Breast epithelium (tissue), 4 donors: ENCODE data around the gene OTUD7B. TPM values are rescaled to one million over a fixed set of nuclear protein-coding genes. Genes with fewer than 3 reads are reported as not detected.

Experiments
- DNase-seq, 2 donors: peaks; one replicate each; pipeline ENCODE4 v3.0.0-alpha.2; 2019; ENCODE audit warnings: low spot score in 2 of 2
- H3K27ac ChIP-seq, 2 donors: fragments of 200-600 bp; sonication (generic) in 1 of 2; one replicate each; pipeline ENCODE4 v1.5.1; 2016 to 2019; ENCODE audit warnings: mild to moderate bottlenecking in 1 of 2
- H3K27me3 ChIP-seq, 2 donors: fragments of 200-600 bp; sonication (generic) in 1 of 2; one replicate each; pipeline versions ENCODE4 v1.5.1 to v1.6.0; 2017 to 2019; ENCODE audit warnings: control low read depth in 1 of 2, mild to moderate bottlenecking in 1 of 2
- H3K36me3 ChIP-seq: fragments of 200-600 bp; one replicate; pipeline ENCODE4 v1.5.1; 2019
- H3K4me1 ChIP-seq, 2 donors: fragments of 200-600 bp; sonication (generic); one replicate each; pipeline ENCODE4 v1.5.1; 2016 to 2019; ENCODE audit warnings: control low read depth in 1 of 2
- H3K4me3 ChIP-seq, 3 donors: fragments of 200-600 bp; sonication (generic); 1 replicate in 2 of 3; 2 replicates in 1 of 3; pipeline ENCODE4 v1.5.1; 2016 to 2019; ENCODE audit warnings: mild to moderate bottlenecking in 3 of 3, moderate library complexity in 2 of 3
- H3K9me3 ChIP-seq, 2 donors: fragments of 200-600 bp; sonication (generic) in 1 of 2; one replicate each; pipeline ENCODE4 v1.5.1; 2016 to 2019; ENCODE audit warnings: control low read depth in 1 of 2
- CTCF ChIP-seq, 3 donors: fragments of 450-650 bp; IDR thresholded peaks; one replicate each; pipeline ENCODE4 v1.5.1; 2016 to 2017; ENCODE audit warnings: antibody characterized with exemption in 3 of 3, mild to moderate bottlenecking in 3 of 3, moderate library complexity in 3 of 3
- POLR2A ChIP-seq: fragments of 450-650 bp; IDR thresholded peaks from one replicate; pipeline ENCODE4 v1.6.1; 2016; ENCODE audit warnings: antibody characterized with exemption, mild to moderate bottlenecking, moderate library complexity
- POLR2AphosphoS5 ChIP-seq, 3 donors: sonication (generic); formaldehyde crosslinking; IDR thresholded peaks; one replicate each; pipeline ENCODE4 v1.6.1; 2017; ENCODE audit warnings: antibody characterized with exemption in 3 of 3
- intact Hi-C: fragments of 100-400 bp; cut with DNase I; formaldehyde crosslinking; loops from one replicate; pipeline ENCODE4 v1.15.1; 2023; ENCODE audit warnings: low total_unique reads
- total RNA-seq, 3 donors: library from RNA; depleted of rRNA; stranded (reverse); fragments of >200 nt; gene quantifications; one replicate each; pipeline ENCODE4 v1.1.0, GENCODE V29; 2016

The OTUD7B gene
- total RNA-seq, 3 donors from 2014 or later: 22.0 to 32.8 (median 28.1) TPM

- TF ChIP-seq CTCF (IDR thresholded peaks at IDR 0.05) (no peak), POLR2AphosphoS5 (IDR thresholded peaks at IDR 0.05) (no peak), POLR2A (no peak)
- intact Hi-C loops: no loop called here
These were observed 11.8 kb upstream of the OTUD7B start for GRCh38 chr1:150022357-150022756.

GRCh38 chr1:150021191-150021694 lies 10.7 kb upstream of the OTUD7B start:
- no peak overlapping the region for H3K4me3 ChIP-seq
- intact Hi-C loops: no loop called here
- no peaks in the 10 kb centered on the region for H3K27me3 ChIP-seq
- TF ChIP-seq POLR2A (no peak), POLR2AphosphoS5 (IDR thresholded peaks at IDR 0.05) (no peak), CTCF (IDR thresholded peaks at IDR 0.05) (no peak)
- H3K9me3 ChIP-seq: no peaks in the 10 kb centered on the region
- no peaks in the 10 kb centered on the region for H3K4me1 ChIP-seq
- H3K36me3 ChIP-seq: no peaks in the 10 kb centered on the region
- no peak overlapping the region for H3K27ac ChIP-seq
- no peak for DNase-seq

More at GRCh38 chr1:150022357-150022756, 11.8 kb upstream of the OTUD7B start:
- Histone ChIP-seq H3K4me1 (no peaks in the 10 kb centered on the region), H3K9me3 (no peaks in the 10 kb centered on the region), H3K4me3 (no peak overlapping the region), H3K27ac (no peak overlapping the region), H3K27me3 (no peaks in the 10 kb centered on the region), H3K36me3 (no peaks in the 10 kb centered on the region)
- DNase-seq: no peak

GRCh38 chr1:150020711-150021110 lies 10.2 kb upstream of the OTUD7B start:
- no peak for DNase-seq
- no peak overlapping the region for H3K27ac ChIP-seq

GRCh38 chr1:150018165-150018564 lies 7.6 kb upstream of the OTUD7B start:
- Histone ChIP-seq H3K27me3 (no peaks in the 10 kb centered on the region), H3K4me3 (no peak overlapping the region), H3K4me1 (no peaks in the 10 kb centered on the region), H3K9me3 (no peaks in the 10 kb centered on the region), H3K36me3 (no peaks in the 10 kb centered on the region), H3K27ac (no peak overlapping the region)
- intact Hi-C loops: no loop called here
- DNase-seq: no peak
- no peak for TF ChIP-seq POLR2A
- TF ChIP-seq CTCF (IDR thresholded peaks at IDR 0.05): no peak

More at GRCh38 chr1:150020711-150021110, 10.2 kb upstream of the OTUD7B start:
- H3K4me3 ChIP-seq: no peak overlapping the region
- no peaks in the 10 kb centered on the region for H3K27me3 ChIP-seq
- no peaks in the 10 kb centered on the region for H3K9me3 ChIP-seq
- TF ChIP-seq CTCF (IDR thresholded peaks at IDR 0.05): no peak
- TF ChIP-seq POLR2A: no peak
- no peak for TF ChIP-seq POLR2AphosphoS5 (IDR thresholded peaks at IDR 0.05)
- H3K4me1 ChIP-seq: no peaks in the 10 kb centered on the region
- H3K36me3 ChIP-seq: no peaks in the 10 kb centered on the region
- intact Hi-C loops: no loop called here

GRCh38 chr1:150017206-150017750 lies 6.8 kb upstream of the OTUD7B start:
- H3K9me3 ChIP-seq: no peaks in the 10 kb centered on the region
- intact Hi-C loops: no loop called here
- H3K4me1 ChIP-seq: no peaks in the 10 kb centered on the region
- no peak overlapping the region for H3K27ac ChIP-seq
- no peak for TF ChIP-seq POLR2A
- TF ChIP-seq POLR2AphosphoS5 (IDR thresholded peaks at IDR 0.05): no peak
- no peak for TF ChIP-seq CTCF (IDR thresholded peaks at IDR 0.05)
- H3K27me3 ChIP-seq: no peaks in the 10 kb centered on the region
- H3K36me3 ChIP-seq: no peaks in the 10 kb centered on the region
- H3K4me3 ChIP-seq: no peak overlapping the region
- DNase-seq: no peak
